Stimulated activated CD4-positive, alpha-beta T cell treated with anti-CD3 and anti-CD28 coated beads, Interleukin-2, amount 100 ng/mL, for 24 hours (primary cell): Measurements from ENCODE around the gene AGTR1.

Source experiments
- DNase-seq, 2 donors: peaks; one replicate each; pipeline ENCODE4 v3.0.0-alpha.2; 2020

Gene AGTR1

DNA sequence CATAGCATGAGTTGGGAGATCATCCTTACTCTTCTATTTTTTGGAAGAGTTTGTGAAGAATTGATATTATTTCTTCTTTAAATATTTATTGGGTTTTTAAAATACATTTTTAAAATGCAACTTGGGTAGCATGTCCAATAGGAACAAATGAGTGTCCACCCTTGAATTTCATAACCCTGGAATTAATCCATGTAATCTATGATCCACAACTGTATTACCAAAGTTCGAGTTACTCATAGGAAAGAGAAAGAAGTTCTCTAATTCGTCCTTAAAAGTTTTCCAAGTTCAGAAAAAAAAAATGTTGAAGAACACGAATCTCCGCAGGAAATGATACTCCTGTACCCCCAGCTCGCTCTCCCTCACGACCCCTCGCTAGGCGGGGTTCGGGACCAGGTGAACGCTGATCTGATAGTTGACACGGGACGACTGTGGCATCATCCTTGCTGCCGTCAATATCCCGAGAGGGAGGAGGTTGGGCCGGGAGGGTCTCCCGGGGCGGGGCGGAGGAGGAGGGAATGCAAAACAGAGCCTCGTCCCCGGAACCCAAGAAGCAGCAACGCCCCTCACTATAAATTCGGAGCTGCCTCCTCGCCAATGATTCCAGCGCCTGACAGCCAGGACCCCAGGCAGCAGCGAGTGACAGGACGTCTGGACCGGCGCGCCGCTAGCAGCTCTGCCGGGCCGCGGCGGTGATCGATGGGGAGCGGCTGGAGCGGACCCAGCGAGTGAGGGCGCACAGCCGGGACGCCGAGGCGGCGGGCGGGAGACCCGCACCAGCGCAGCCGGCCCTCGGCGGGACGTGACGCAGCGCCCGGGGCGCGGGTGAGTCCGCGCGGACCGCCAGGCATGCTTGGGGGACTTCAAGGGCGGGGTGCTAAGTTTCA is at the start of gene AGTR1:
TSS of gene AGTR1 (plus strand) at position 598 of the 884 bp plus-strand sequence. CDS start 43,133 bp downstream, outside the sequence.
- no peak for DNase-seq

DNA sequence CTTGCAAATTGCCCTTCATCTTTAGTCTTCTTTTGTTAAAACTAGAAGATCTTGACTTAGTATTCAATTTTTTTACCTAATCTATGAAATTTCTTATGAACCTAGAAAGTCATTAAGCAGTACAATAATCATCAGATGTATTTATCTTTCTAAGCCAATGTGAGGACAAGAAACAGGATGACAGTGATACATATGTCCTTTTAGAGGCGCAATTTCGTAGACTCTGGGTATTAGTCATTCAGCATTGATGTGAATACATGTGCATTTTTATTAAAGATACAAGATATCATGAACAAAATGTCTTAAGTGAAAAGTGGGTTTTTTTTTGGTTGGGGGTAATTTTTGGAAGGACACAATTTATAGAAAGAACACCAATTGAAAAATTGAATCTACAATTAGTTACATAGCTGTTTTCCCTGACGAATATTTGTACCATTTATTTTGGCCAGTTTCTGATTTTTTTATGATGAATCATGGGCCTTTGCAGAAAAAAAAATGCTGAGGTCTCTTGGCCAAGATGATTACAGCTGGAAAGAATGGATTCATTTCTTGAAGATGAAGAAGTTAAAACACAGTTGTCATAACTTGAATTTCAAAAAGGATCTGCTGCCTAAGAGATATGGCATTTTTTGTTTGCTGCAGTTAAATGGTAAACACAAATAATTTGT is 48.9 kb upstream of the AGTR1 start:
- no peak for DNase-seq

DNA sequence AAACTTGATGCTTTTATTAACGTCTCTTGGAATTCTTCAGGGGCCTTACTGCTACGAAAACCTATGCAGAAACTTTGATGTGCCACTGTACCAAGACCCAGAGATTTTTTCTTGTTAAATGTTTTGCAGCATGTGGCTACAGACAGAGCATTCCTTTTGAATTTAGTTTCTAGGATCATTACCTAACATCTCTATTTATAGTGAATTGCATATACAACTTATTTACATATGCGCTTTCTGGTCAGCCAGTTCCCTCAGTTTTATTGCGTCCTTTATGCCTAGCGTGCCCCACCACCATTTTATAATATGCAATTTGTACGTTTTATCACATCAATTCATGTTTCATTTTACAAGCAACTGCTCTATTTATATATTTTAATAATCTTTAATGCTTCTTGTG is 46.2 kb upstream of the AGTR1 start:
- no peak for DNase-seq

- DNase-seq: no peak
These were observed 43.3 kb upstream of the AGTR1 start for GRCh38 chr3:148654433-148654832.

GRCh38 chr3:148657470-148657869 is 40.2 kb upstream of the AGTR1 start:
- DNase-seq: no peak

DNA sequence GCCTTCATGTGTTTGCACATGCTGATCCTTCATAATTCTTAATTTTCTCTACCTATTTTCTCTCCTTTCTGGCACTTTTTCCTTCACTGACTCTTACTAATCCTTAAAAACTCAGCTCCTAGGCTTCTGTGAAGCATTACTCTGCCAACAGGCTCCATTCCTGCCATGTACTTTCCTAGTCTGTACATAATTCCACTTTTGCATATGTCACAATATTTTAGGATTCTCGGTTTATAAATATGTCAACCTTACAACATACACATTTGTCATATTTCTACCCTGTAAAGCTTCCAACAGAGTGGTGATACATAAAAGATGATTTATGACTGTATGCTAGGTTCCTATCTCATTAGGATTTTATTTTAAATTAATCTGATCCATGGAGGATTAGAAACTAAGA is 38.2 kb upstream of the AGTR1 start:
- no peak for DNase-seq

DNA sequence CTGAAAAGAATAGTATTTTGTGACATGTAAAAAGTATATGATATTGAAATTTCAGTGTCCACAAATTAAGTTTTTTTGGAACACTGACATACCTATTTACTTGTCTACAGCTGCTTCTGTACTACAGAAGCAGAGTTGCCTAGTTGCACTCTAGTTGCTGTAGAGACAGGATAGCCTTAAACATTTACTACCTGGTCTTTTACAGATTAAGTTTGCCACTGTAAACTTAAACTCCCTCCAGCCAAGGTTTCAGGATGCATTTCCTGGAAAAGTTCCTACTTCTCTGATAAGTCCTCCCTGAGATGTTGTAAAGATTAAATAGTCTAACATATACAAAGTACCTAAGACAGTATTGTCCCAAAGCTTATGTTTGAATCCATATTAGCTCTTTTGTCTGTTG is 17.4 kb upstream of the AGTR1 start:
- DNase-seq: no peak

- DNase-seq: no peak
These were observed 16.6 kb upstream of the AGTR1 start for GRCh38 chr3:148681080-148681479.

DNA sequence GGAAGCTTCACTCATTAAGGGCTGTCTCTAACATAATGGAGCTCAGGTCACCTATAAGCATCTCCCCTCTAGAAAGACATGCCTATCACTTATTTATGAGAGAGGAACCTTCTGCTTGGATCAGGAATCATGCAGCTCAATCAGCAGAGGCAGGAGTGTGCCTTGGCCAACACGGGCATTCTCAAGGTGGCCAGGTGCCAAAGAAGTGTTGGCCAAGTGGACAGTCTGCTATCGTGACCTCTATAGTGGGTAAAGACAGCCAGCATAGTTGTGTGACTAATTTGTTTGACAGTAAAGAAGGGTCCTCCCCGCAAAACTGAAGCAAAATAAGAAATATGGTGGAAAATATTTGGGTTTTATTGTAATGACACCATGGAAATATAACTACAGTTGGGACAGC is 14.7 kb upstream of the AGTR1 start:
- no peak for DNase-seq

DNA sequence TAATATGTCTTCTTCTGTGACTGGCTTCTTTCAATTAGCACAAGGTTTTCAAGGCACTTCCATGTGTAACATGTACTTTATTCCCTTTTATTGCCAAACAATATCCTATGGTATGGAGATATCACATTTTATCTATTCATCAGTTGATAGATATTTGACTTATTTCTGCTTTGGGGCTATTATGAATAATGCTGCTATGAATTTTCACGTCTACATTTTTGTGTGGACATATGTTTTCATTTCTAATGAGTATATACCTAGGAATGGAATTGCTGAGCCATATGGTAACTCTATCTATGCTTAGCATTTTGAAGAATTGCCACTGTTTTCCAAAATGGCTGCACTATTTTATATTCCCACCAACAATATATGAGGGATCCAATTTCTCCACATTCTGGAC is 3.6 kb upstream of the AGTR1 start:
- no peak for DNase-seq

DNA sequence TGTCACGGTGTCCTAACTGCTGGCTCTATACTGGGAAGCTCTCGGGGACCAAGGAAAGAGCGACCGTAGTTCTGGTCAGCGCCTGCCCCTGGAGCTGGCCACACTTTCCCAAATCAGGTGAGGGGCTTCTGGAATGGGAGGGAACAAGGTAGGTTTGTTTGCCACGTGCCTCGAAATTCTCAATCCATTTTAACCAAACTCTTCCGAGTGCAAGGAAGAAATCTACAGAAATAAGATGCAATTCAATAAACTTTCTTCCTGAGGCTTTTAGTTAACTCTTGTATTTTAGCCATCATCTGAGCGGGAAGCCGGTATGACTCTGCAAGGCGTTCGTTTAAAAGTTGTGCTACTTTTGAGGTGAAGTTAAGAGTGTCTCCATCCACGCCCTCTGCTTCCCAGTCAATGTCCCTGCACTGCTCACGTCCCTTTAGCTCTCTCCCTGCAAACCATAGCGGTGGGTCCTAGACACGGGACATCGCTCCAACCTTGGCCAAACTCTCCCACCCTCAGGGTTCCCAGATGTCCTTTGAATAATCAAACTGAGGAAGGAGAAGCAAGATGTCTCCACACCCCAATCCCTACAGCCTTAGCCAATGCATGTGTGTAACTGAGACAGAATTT is 597 bp downstream of the AGTR1 start:
- no peak for DNase-seq

DNA sequence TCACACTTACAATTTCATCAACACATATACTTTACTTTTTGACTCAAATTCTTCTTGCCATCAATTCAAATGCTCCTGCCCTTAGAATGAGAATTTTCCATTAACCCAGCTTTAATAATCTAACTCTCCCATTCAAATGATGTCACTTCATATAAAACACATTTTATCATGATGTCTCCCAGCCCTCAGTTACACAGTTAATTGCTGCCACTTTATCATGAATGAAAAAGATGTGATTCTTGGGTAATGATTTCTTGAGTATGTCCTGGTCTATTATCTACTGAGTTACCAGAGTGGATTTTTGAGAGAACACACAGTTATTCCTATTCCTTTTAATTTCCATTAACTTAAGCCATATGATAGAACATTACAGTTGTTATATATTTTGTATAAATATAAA is 7.6 kb downstream of the AGTR1 start:
- DNase-seq: no peak

DNA sequence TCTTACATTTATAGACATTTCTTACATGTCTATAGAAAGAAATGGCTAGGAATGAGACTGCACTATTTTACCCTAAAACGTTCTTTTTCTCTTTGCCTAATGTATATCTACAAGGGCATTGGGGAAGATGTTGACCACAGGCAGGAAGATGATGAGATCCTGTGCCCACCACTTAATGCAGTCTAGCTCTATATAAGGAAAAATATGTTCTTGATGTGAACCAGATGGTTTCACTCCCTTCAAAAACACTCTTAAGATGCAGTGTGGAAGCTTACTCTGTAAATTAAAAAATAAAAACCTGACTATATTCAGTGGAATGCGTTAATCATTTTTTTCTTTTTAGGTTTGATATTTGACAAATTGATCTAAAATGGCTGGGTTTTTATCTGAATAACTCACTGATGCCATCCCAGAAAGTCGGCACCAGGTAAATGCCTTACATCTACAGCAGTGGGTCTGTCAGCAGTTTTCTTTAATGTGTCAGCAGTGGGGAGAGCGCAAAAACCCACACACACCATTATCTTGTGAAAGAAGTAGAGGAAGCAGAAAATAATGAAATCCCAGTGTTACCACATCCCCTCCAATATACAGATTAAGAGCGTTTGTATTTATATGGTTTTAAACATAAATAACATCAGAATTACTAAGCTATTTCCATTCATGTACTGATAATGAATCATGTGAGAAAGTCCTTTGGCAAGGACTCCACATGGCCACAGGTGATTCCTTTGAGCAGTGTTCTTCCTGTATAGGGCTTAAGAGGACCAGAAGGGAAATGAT is 10.1 kb downstream of the AGTR1 start:
- DNase-seq: no peak

DNA sequence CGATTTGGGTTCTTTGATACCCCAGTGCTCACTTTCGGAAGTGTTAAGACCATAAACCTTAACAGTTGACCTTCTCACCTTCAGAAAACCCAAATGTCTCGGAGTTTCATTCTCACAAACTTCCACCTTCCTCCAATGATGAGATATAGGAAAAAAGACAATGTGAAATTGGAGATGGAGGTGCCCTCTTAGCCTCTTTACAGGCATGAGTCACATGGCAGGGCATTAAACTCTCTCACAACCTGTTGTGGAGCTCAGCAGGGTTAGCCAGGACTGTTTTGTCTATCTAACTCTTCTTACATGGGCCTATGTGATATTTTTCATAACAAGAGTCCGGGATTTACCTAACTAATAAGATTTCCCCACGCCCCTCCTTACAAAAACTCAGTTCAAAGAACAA is 10.7 kb downstream of the AGTR1 start:
- DNase-seq: no peak

- DNase-seq: no peak
These were observed 12.0 kb downstream of the AGTR1 start for GRCh38 chr3:148709560-148710253.

GRCh38 chr3:148710665-148711064 is 13.0 kb downstream of the AGTR1 start:
- no peak for DNase-seq

GRCh38 chr3:148711981-148712666 is 14.4 kb downstream of the AGTR1 start:
- no peak for DNase-seq

DNA sequence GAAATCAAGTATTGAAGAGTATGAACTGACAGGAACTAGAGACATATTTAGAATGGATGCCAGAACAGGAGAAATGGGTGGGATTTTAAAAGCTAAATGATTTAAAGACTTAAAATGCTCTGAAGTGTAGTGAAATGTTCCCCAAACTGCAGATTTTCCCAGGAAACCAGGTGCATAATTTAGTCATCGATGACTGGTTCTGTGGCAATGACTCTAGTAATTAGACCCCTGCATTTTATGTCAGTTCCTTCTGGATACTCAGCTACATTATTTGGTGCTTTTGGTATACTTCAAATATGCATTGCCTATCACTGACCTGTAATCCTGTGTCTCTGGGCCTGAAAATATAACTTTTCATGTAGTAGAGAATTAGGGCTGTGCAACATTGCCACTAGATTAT is 16.8 kb downstream of the AGTR1 start:
- no peak for DNase-seq

DNA sequence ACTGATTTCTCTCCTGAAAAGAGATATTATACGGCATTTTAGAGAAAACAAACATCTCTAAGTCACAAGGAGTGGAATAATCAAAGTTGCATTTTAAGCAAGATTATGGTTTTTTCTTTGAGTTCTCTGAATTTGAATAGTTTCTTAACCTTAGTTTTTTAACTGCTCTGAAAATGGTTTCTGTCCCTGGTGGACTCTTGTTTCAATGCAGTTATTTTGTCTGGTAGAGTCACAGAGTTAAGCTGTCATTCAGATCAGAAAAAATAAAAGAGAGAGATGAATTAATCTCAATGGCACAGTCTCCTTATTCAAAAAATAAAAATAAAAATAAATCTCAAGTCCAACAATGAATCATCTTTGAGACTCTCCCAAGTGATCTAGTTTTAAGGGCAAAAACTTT is 19.0 kb downstream of the AGTR1 start:
- DNase-seq: no peak

DNA sequence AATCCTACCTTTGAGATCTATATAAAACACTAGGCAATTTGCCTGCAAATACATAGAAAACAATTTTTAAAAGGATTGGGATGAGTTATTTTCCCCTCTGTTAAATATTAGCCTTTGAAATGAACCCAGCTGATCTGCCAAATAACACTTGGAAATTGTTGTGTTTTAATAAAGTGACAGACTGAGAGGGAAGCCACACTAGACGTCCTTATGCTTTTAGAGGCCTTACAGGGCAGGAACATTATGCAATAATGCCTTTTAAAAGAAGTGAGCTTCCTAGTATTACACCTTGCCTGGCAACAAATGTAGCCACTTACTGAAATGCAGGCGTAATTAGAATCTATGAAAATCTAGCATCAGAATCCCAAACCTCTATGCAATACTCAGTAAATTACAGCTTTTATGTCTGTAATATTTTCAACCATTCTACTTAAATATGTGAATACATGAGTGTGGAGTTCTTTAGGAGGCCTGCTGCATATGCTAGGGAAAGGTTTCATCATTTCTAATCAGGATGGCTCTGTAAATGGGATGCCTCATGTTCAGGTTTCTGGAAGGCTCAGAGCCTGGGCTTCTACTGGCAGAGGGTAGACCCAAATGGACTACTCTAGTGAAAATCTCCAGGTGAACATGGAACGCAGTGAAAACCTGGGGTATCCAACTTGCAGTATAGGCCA is 20.3 kb downstream of the AGTR1 start:
- no peak for DNase-seq
